Measurements from ENCODE around the gene GPR176.

The GPR176 gene

GRCh38 chr15:39870537-39870936 lies 49.5 kb downstream of the GPR176 start:
- intact Hi-C loops (cut with DNase I), result no loop called here
- no peak for DNase-seq

GRCh38 chr15:39869858-39870515 lies 50.1 kb downstream of the GPR176 start:
- DNase-seq, result no peak
- intact Hi-C loops (cut with DNase I), result no loop called here

GRCh38 chr15:39869254-39869653 lies 50.8 kb downstream of the GPR176 start:
- DNase-seq, result no peak
- intact Hi-C loops (cut with DNase I), result no loop called here

GRCh38 chr15:39868396-39868795 lies 51.7 kb downstream of the GPR176 start:
- intact Hi-C loops (cut with DNase I), result no loop called here
- no peak for DNase-seq

- no peak for DNase-seq
- intact Hi-C loops (cut with DNase I), result no loop called here
These were observed 56.0 kb downstream of the GPR176 start for GRCh38 chr15:39864116-39864515.

- DNase-seq, result no peak
- intact Hi-C loops (cut with DNase I), result no loop called here
These were observed 59.2 kb downstream of the GPR176 start for GRCh38 chr15:39860871-39861270.

GRCh38 chr15:39860200-39860599 lies 59.9 kb downstream of the GPR176 start:
- intact Hi-C loops (cut with DNase I), result no loop called here
- no peak for DNase-seq

GRCh38 chr15:39859636-39860035 lies 60.4 kb downstream of the GPR176 start:
- intact Hi-C loops (cut with DNase I), result no loop called here
- DNase-seq, result no peak

- DNase-seq, result no peak
- intact Hi-C loops (cut with DNase I), result no loop called here
These were observed 62.9 kb downstream of the GPR176 start for GRCh38 chr15:39857132-39857531.

GRCh38 chr15:39856357-39856756 lies 63.7 kb downstream of the GPR176 start:
- DNase-seq, result no peak
- intact Hi-C loops (cut with DNase I), result no loop called here

GRCh38 chr15:39855400-39855799 lies 64.7 kb downstream of the GPR176 start:
- intact Hi-C loops (cut with DNase I), result no loop called here
- no peak for DNase-seq

- intact Hi-C loops (cut with DNase I), result no loop called here
- DNase-seq, result no peak
These were observed 65.9 kb downstream of the GPR176 start for GRCh38 chr15:39854161-39854560.

- no peak for DNase-seq
- intact Hi-C loops (cut with DNase I), result no loop called here
These were observed 67.8 kb downstream of the GPR176 start for GRCh38 chr15:39852250-39852649.

- intact Hi-C loops (cut with DNase I), result no loop called here
These were observed 68.5 kb downstream of the GPR176 start for GRCh38 chr15:39851500-39852092.

GRCh38 chr15:39850436-39850835 lies 69.6 kb downstream of the GPR176 start:
- DNase-seq, result no peak
- intact Hi-C loops (cut with DNase I), result no loop called here

More at GRCh38 chr15:39851500-39852092, 68.5 kb downstream of the GPR176 start:
- no peak for DNase-seq

GRCh38 chr15:39846108-39846507 lies 74.0 kb downstream of the GPR176 start:
- no peak for DNase-seq
- intact Hi-C loops (cut with DNase I), result no loop called here

- intact Hi-C loops (cut with DNase I), result no loop called here
- DNase-seq, result no peak
These were observed 74.5 kb downstream of the GPR176 start for GRCh38 chr15:39845582-39845981.

GRCh38 chr15:39843565-39843964 lies 76.5 kb downstream of the GPR176 start:
- DNase-seq, result no peak
- intact Hi-C loops (cut with DNase I), result no loop called here

- intact Hi-C loops (cut with DNase I), result no loop called here
- no peak for DNase-seq
These were observed 82.6 kb downstream of the GPR176 start for GRCh38 chr15:39837454-39837853.

- intact Hi-C loops (cut with DNase I), result no loop called here
- DNase-seq, result no peak
These were observed 84.5 kb downstream of the GPR176 start for GRCh38 chr15:39835550-39835949.

- DNase-seq, result no peak
- intact Hi-C loops (cut with DNase I), result no loop called here
These were observed 85.8 kb downstream of the GPR176 start for GRCh38 chr15:39834256-39834655.
